ENCODE results near the gene GPATCH1. TPM values are rescaled to one million over a fixed set of nuclear protein-coding genes. Genes with fewer than 3 reads are reported as not detected.

GPATCH1 gene
- polyA plus RNA-seq, 1 donor from 2014 or later = 11.5 TPM

DNA sequence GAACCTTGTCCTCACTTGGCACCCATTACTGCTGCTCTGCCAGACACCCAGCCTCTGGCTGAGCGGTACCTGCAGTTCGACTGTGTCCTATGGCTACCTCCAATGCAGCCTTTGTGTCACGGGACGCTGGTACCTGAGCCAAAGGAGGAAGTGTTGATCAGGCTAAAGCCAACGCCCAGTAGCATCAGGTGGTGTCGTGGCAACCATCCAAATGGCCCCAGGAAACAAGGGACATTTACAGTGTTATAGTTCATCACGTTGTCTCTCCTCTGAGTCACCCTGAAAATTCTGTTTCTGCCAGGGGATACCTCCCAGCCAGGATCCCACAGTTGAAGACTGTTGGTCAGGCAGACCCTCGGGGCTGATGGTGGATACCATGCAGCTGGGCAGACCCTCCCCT, 26.4 kb upstream of the GPATCH1 start:
- Histone ChIP-seq H4K20me1 (ENCODE audit: insufficient read depth) (no peaks in the 10 kb centered on the region), H3K27ac (ENCODE audit: low read length) (no peak overlapping the region), H2AFZ (ENCODE audit: low read depth, low read length) (no peak overlapping the region), H3K9me2 (ENCODE audit: insufficient read depth, low read length) (no peaks in the 10 kb centered on the region), H3F3A (ENCODE audit: insufficient read depth, low read length, poor library complexity, severe bottlenecking) (no peaks in the 10 kb centered on the region), H3K79me2 (replicated peaks; ENCODE audit: insufficient read depth, low read length) (no peaks in the 10 kb centered on the region), H3K27me3 (ENCODE audit: insufficient read depth, low read depth, low read length) (no peaks in the 10 kb centered on the region), H3K4me2 (ENCODE audit: low read length) (no peak overlapping the region), H3K4me3 (ENCODE audit: low read length) (no peak overlapping the region), H3K9ac (ENCODE audit: low read length) (no peak overlapping the region), H3K9me3 (ENCODE audit: low read length) (no peaks in the 10 kb centered on the region), H3K36me3 (ENCODE audit: insufficient read depth, low read length) (no peaks in the 10 kb centered on the region)
- TF ChIP-seq EZH2 (IDR thresholded peaks at IDR 0.05; ENCODE audit: borderline replicate concordance, insufficient read depth, low read length, poor library complexity, severe bottlenecking) = no peak
- TF ChIP-seq, protein P1, sequence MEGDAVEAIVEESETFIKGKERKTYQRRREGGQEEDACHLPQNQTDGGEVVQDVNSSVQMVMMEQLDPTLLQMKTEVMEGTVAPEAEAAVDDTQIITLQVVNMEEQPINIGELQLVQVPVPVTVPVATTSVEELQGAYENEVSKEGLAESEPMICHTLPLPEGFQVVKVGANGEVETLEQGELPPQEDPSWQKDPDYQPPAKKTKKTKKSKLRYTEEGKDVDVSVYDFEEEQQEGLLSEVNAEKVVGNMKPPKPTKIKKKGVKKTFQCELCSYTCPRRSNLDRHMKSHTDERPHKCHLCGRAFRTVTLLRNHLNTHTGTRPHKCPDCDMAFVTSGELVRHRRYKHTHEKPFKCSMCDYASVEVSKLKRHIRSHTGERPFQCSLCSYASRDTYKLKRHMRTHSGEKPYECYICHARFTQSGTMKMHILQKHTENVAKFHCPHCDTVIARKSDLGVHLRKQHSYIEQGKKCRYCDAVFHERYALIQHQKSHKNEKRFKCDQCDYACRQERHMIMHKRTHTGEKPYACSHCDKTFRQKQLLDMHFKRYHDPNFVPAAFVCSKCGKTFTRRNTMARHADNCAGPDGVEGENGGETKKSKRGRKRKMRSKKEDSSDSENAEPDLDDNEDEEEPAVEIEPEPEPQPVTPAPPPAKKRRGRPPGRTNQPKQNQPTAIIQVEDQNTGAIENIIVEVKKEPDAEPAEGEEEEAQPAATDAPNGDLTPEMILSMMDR (IDR thresholded peaks at IDR 0.05; ENCODE audit: poor library complexity, severe bottlenecking) = no peak
- TF ChIP-seq, protein P2, sequence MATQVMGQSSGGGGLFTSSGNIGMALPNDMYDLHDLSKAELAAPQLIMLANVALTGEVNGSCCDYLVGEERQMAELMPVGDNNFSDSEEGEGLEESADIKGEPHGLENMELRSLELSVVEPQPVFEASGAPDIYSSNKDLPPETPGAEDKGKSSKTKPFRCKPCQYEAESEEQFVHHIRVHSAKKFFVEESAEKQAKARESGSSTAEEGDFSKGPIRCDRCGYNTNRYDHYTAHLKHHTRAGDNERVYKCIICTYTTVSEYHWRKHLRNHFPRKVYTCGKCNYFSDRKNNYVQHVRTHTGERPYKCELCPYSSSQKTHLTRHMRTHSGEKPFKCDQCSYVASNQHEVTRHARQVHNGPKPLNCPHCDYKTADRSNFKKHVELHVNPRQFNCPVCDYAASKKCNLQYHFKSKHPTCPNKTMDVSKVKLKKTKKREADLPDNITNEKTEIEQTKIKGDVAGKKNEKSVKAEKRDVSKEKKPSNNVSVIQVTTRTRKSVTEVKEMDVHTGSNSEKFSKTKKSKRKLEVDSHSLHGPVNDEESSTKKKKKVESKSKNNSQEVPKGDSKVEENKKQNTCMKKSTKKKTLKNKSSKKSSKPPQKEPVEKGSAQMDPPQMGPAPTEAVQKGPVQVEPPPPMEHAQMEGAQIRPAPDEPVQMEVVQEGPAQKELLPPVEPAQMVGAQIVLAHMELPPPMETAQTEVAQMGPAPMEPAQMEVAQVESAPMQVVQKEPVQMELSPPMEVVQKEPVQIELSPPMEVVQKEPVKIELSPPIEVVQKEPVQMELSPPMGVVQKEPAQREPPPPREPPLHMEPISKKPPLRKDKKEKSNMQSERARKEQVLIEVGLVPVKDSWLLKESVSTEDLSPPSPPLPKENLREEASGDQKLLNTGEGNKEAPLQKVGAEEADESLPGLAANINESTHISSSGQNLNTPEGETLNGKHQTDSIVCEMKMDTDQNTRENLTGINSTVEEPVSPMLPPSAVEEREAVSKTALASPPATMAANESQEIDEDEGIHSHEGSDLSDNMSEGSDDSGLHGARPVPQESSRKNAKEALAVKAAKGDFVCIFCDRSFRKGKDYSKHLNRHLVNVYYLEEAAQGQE (IDR thresholded peaks at IDR 0.05; ENCODE audit: borderline replicate concordance) = no peak
- no peak for TF ChIP-seq SMC3 (conservative IDR thresholded peaks at IDR 0.05; ENCODE audit: poor library complexity)
- TF ChIP-seq MXI1 (conservative IDR thresholded peaks at IDR 0.05; ENCODE audit: poor library complexity, severe bottlenecking) = no peak
- no peak for TF ChIP-seq RAD21 (conservative IDR thresholded peaks at IDR 0.05)
- TF ChIP-seq TAF1 (IDR thresholded peaks at IDR 0.05; ENCODE audit: low read depth) = no peak
- no peak for TF ChIP-seq EP300 (conservative IDR thresholded peaks at IDR 0.05; ENCODE audit: poor library complexity, severe bottlenecking)
- TF ChIP-seq POLR2AphosphoS5 (IDR thresholded peaks at IDR 0.05) = no peak

DNA sequence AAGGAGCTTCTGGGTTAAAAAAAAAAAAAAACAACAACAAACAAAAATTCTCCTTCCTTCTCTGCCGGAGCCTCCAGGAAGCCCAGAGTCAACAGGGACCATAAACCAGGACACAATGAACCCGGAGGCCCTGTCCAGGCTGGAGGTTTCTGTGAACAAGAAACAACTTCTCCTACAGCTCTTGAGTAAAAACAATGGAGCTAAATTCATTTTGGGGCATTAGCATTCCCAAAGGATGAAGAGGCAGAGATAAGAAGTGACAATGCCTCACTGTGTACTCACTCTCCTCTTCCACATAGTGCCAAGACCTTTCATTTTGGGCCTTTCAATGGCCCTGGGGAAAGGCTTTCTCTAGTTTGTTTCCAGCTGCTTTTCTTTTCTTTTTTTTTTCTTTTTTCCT, 25.3 kb upstream of the GPATCH1 start:
- H3K9me3 ChIP-seq (ENCODE audit: low read length) = no peaks in the 10 kb centered on the region
- no peaks in the 10 kb centered on the region for H4K20me1 ChIP-seq (ENCODE audit: insufficient read depth)
- H3K79me2 ChIP-seq (replicated peaks; ENCODE audit: insufficient read depth, low read length) = no peaks in the 10 kb centered on the region
- H3K27ac ChIP-seq (ENCODE audit: low read length) = no peak overlapping the region
- no peaks in the 10 kb centered on the region for H3K9me2 ChIP-seq (ENCODE audit: insufficient read depth, low read length)
- H3K9ac ChIP-seq (ENCODE audit: low read length) = no peak overlapping the region
- no peaks in the 10 kb centered on the region for H3F3A ChIP-seq (ENCODE audit: insufficient read depth, low read length, poor library complexity, severe bottlenecking)
- TF ChIP-seq EZH2 (IDR thresholded peaks at IDR 0.05; ENCODE audit: borderline replicate concordance, insufficient read depth, low read length, poor library complexity, severe bottlenecking) = no peak
- TF ChIP-seq, protein P2 (IDR thresholded peaks at IDR 0.05; ENCODE audit: borderline replicate concordance) = no peak
- no peak overlapping the region for H2AFZ ChIP-seq (ENCODE audit: low read depth, low read length)
- no peaks in the 10 kb centered on the region for H3K36me3 ChIP-seq (ENCODE audit: insufficient read depth, low read length)
- H3K4me3 ChIP-seq (ENCODE audit: low read length) = no peak overlapping the region
- H3K4me2 ChIP-seq (ENCODE audit: low read length) = no peak overlapping the region
- no peaks in the 10 kb centered on the region for H3K27me3 ChIP-seq (ENCODE audit: insufficient read depth, low read depth, low read length)
